Calu3 (cell line): Measurements from ENCODE around the gene PEX5L. TPM values are rescaled to one million over a fixed set of nuclear protein-coding genes. Genes with fewer than 3 reads are reported as not detected.

Source experiments
- BruUV-seq: library from RNA; stranded (reverse); fragments of 400-500 nt; replicated peaks from 2 replicates; lab custom pipeline; 2021; lab: Mats Ljungman, UMichigan
- CTCF ChIA-PET: fragments of 300-600 bp; sonication (Branson Sonifier 250); formaldehyde crosslinking; loops from one replicate; lab custom pipeline; 2022; ENCODE audit warnings: antibody characterized with exemption; lab: Charles Lee
- DNase-seq: peaks from one replicate; pipeline ENCODE4 v3.0.0; 2022
- H3K27ac Mint-ChIP-seq: one replicate; pipeline ENCODE4 v1.8.0; 2022; ENCODE audit warnings: mixed read lengths; ENCODE audit not compliant: unreplicated experiment
- H3K27me3 Mint-ChIP-seq: one replicate; pipeline ENCODE4 v1.8.0; 2022; ENCODE audit warnings: mixed read lengths; ENCODE audit not compliant: unreplicated experiment
- H3K36me3 Mint-ChIP-seq: one replicate; pipeline ENCODE4 v1.8.0; 2022; ENCODE audit warnings: mild to moderate bottlenecking, moderate library complexity, mixed read lengths; ENCODE audit not compliant: insufficient read depth, unreplicated experiment
- H3K4me1 Mint-ChIP-seq: one replicate; pipeline ENCODE4 v1.8.0; 2022; ENCODE audit warnings: mild to moderate bottlenecking, low read depth, mixed read lengths; ENCODE audit not compliant: unreplicated experiment
- H3K4me3 Mint-ChIP-seq: one replicate; pipeline ENCODE4 v1.8.0; 2022; ENCODE audit warnings: mild to moderate bottlenecking, low read depth, moderate library complexity, mixed read lengths; ENCODE audit not compliant: unreplicated experiment
- H3K9me3 Mint-ChIP-seq: one replicate; pipeline ENCODE4 v1.8.0; 2022; ENCODE audit warnings: low read depth, mixed read lengths; ENCODE audit not compliant: unreplicated experiment
- CTCF ChIP-seq: fragments of 200-600 bp; IDR thresholded peaks from one replicate; pipeline ENCODE4 v1.8.0; 2022; ENCODE audit warnings: antibody characterized with exemption; ENCODE audit not compliant: unreplicated experiment
- intact Hi-C: fragments of 100-400 bp; cut with micrococcal nuclease; formaldehyde crosslinking; loops from one replicate; pipeline ENCODE4 v1.10.0; 2022; ENCODE audit not compliant: unreplicated experiment
- total RNA-seq: library from RNA; stranded (reverse); gene quantifications from 2 replicates; pipeline ENCODE4 v1.2.3, GENCODE V29; 2022

PEX5L gene
- total RNA-seq, 1 experiment from 2014 or later = not detected

GRCh38 chr3:179962629-179963387 lies 73.9 kb downstream of the PEX5L start:
- peaks cover 18% of the 10 kb centered on the region for H3K4me1 Mint-ChIP-seq
- H3K27me3 Mint-ChIP-seq = no peaks in the 10 kb centered on the region
- intact Hi-C loops = no loop called here
- no peaks in the 10 kb centered on the region for H3K36me3 Mint-ChIP-seq
- CTCF ChIA-PET = no interaction called here
- H3K4me3 Mint-ChIP-seq = no peak overlapping the region
- TF ChIP-seq CTCF = no peak
- no peak overlapping the region for H3K27ac Mint-ChIP-seq
- DNase-seq = no peak
- H3K9me3 Mint-ChIP-seq = no peaks in the 10 kb centered on the region
- BruUV-seq = no TSS peak

- H3K4me1 Mint-ChIP-seq = peaks cover 18% of the 10 kb centered on the region
- no peak for DNase-seq
- BruUV-seq = no TSS peak
- H3K9me3 Mint-ChIP-seq = no peaks in the 10 kb centered on the region
- CTCF ChIA-PET = no interaction called here
- no peaks in the 10 kb centered on the region for H3K27me3 Mint-ChIP-seq
- intact Hi-C loops = no loop called here
- no peak overlapping the region for H3K4me3 Mint-ChIP-seq
- TF ChIP-seq CTCF = no peak
- H3K27ac Mint-ChIP-seq = no peak overlapping the region
- no peaks in the 10 kb centered on the region for H3K36me3 Mint-ChIP-seq
Measured at GRCh38 chr3:179961703-179962078, 75.0 kb downstream of the PEX5L start.

GRCh38 chr3:179961071-179961702 lies 75.5 kb downstream of the PEX5L start:
- Mint-ChIP-seq H3K9me3 (no peaks in the 10 kb centered on the region), H3K36me3 (no peaks in the 10 kb centered on the region), H3K27me3 (no peaks in the 10 kb centered on the region), H3K27ac (no peak overlapping the region), H3K4me1 (peaks cover 18% of the 10 kb centered on the region), H3K4me3 (no peak overlapping the region)
- intact Hi-C loops = no loop called here
- no TSS peak for BruUV-seq
- TF ChIP-seq CTCF = no peak
- CTCF ChIA-PET = no interaction called here
- no peak for DNase-seq

GRCh38 chr3:179958759-179959158 lies 78.0 kb downstream of the PEX5L start:
- no peak overlapping the region for H3K27ac Mint-ChIP-seq
- BruUV-seq = no TSS peak
- no peaks in the 10 kb centered on the region for H3K27me3 Mint-ChIP-seq
- no peak overlapping the region for H3K4me3 Mint-ChIP-seq
- no peaks in the 10 kb centered on the region for H3K36me3 Mint-ChIP-seq
- CTCF ChIA-PET = no interaction called here
- DNase-seq = no peak
- intact Hi-C loops = no loop called here
- TF ChIP-seq CTCF = no peak
- no peaks in the 10 kb centered on the region for H3K9me3 Mint-ChIP-seq
- H3K4me1 Mint-ChIP-seq = peaks cover 18% of the 10 kb centered on the region
